GM12891 (cell line): ENCODE results near the gene GABBR2.

Experiments used
- POLR2A ChIP-seq: IDR thresholded peaks from 2 replicates; pipeline ENCODE4 v1.6.1; 2011; ENCODE audit warnings: low read depth, low read length, control low read depth
- TAF1 ChIP-seq: IDR thresholded peaks from 2 replicates; pipeline ENCODE4 v1.6.1; 2011; ENCODE audit warnings: low read depth, low read length, control low read depth

GRCh38 chr9:98391406-98391805 lies 317.3 kb downstream of the GABBR2 start:
- TF ChIP-seq TAF1: no peak
- no peak for TF ChIP-seq POLR2A
